Left colon (tissue), 2 donors: Measurements from ENCODE around the gene SGSM1. TPM values are rescaled to one million over a fixed set of nuclear protein-coding genes. Genes with fewer than 3 reads are reported as not detected.
"Not testable (repeated sequence)": the region's sequence is repeated elsewhere in the genome, so short reads cannot be mapped to it uniquely, and the experiment has no call there.

Experiments
- ATAC-seq: fragments of 200-7000 bp; cut with Tn5 transposase; one replicate; pipeline ENCODE4 v1.9.1; 2020; ENCODE audit warnings: mild to moderate bottlenecking, moderate library complexity
- DNase-seq, 2 donors: peaks; one replicate each; pipeline ENCODE4 v3.0.0-alpha.2; 2020
- intact Hi-C, 2 donors: fragments of 100-400 bp; cut with DNase I in 1 of 2; cut with micrococcal nuclease in 1 of 2; formaldehyde crosslinking; loops; one replicate each; pipeline versions ENCODE4 v1.11.2 to v1.14.0; 2022; cut with DNase I, micrococcal nuclease
- total RNA-seq, 2 donors: library from RNA; stranded (reverse); fragmentation: NEBNext Ultra II Directional; extraction: Animal tissue kit (Norgen Biotek cat#: 25700); gene quantifications; one replicate each; pipeline ENCODE4 v1.2.1, GENCODE V29; 2021
- donor health status: DM: no; HTN: no; CAD: no.
- donor health status: DM: yes; HTN: yes; CAD: no.

The SGSM1 gene
- total RNA-seq, 2 donors from 2014 or later, result 2.1 to 4.1 TPM

- ATAC-seq (no peak), DNase-seq (no peak)
- intact Hi-C loops, result no loop called here
Observed at GRCh38 chr22:24830205-24830979, 24.4 kb downstream of the SGSM1 start.

GRCh38 chr22:24831687-24832086 is 25.7 kb downstream of the SGSM1 start:
- DNase-seq (no peak), ATAC-seq (no peak)
- intact Hi-C loops, result no loop called here

GRCh38 chr22:24833881-24834495 is 28.0 kb downstream of the SGSM1 start:
- no peak for DNase-seq
- no peak for ATAC-seq
- intact Hi-C loops, result no loop called here

GRCh38 chr22:24834845-24835570 is 29.0 kb downstream of the SGSM1 start:
- DNase-seq, result peak in 1 of 2 donors; percentile 38
- intact Hi-C loops, result no loop called here
- ATAC-seq, result peak; percentile 85

- intact Hi-C loops, result no loop called here
- ATAC-seq, result peak; percentile 79
- no peak for DNase-seq
Observed at GRCh38 chr22:24836282-24836681, 30.3 kb downstream of the SGSM1 start.

- DNase-seq, result peak in 1 of 2 donors; percentile 35
- ATAC-seq, intact Hi-C loops: not testable (repeated sequence)
Observed at GRCh38 chr22:24837517-24837916, 31.5 kb downstream of the SGSM1 start.

- ATAC-seq (peak; percentile 96), DNase-seq (peak; percentile 61 to 66)
- intact Hi-C loops, result no loop called here
Observed at GRCh38 chr22:24841261-24841660, 35.2 kb downstream of the SGSM1 start.

- ATAC-seq, result no peak
- no peak for DNase-seq
- intact Hi-C loops, result no loop called here
Observed at GRCh38 chr22:24843048-24843447, 37.0 kb downstream of the SGSM1 start.

GRCh38 chr22:24845041-24845898 is 39.3 kb downstream of the SGSM1 start:
- intact Hi-C loops, result no loop called here
- no peak for ATAC-seq
- DNase-seq, result no peak

- DNase-seq (no peak), ATAC-seq (no peak)
- intact Hi-C loops, result no loop called here
Observed at GRCh38 chr22:24847490-24847889, 41.5 kb downstream of the SGSM1 start.

- ATAC-seq (no peak), DNase-seq (no peak)
- intact Hi-C loops, result no loop called here
Observed at GRCh38 chr22:24848559-24849168, 42.7 kb downstream of the SGSM1 start.

- DNase-seq, result no peak
- intact Hi-C loops, result no loop called here
- no peak for ATAC-seq
Observed at GRCh38 chr22:24855794-24856193, 49.8 kb downstream of the SGSM1 start.

- DNase-seq (no peak), ATAC-seq (no peak)
- intact Hi-C loops, result no loop called here
Observed at GRCh38 chr22:24857576-24857975, 51.6 kb downstream of the SGSM1 start.

- intact Hi-C loops, result no loop called here
- DNase-seq, result no peak
- no peak for ATAC-seq
Observed at GRCh38 chr22:24859587-24859986, 53.6 kb downstream of the SGSM1 start.

GRCh38 chr22:24865508-24865907 is 59.5 kb downstream of the SGSM1 start:
- DNase-seq, result peak; percentile 16 to 47
- intact Hi-C loops, result no loop called here
- peak; percentile 96 for ATAC-seq

GRCh38 chr22:24867323-24868022 is 61.5 kb downstream of the SGSM1 start:
- ATAC-seq (no peak), DNase-seq (no peak)
- intact Hi-C loops, result no loop called here

- no peak for DNase-seq
- intact Hi-C loops, result no loop called here
- no peak for ATAC-seq
Observed at GRCh38 chr22:24868979-24869378, 63.0 kb downstream of the SGSM1 start.

GRCh38 chr22:24871611-24872205 is 65.7 kb downstream of the SGSM1 start:
- intact Hi-C loops, result no loop called here
- ATAC-seq (no peak), DNase-seq (no peak)
